Activated T-cell treated with anti-CD3 and anti-CD28 coated beads for 4 hours (primary cell): ENCODE results near the gene THYN1.

ENCODE experiments used
- DNase-seq: peaks from one replicate; pipeline ENCODE4 v3.0.0-alpha.2; 2020

THYN1 gene

DNA sequence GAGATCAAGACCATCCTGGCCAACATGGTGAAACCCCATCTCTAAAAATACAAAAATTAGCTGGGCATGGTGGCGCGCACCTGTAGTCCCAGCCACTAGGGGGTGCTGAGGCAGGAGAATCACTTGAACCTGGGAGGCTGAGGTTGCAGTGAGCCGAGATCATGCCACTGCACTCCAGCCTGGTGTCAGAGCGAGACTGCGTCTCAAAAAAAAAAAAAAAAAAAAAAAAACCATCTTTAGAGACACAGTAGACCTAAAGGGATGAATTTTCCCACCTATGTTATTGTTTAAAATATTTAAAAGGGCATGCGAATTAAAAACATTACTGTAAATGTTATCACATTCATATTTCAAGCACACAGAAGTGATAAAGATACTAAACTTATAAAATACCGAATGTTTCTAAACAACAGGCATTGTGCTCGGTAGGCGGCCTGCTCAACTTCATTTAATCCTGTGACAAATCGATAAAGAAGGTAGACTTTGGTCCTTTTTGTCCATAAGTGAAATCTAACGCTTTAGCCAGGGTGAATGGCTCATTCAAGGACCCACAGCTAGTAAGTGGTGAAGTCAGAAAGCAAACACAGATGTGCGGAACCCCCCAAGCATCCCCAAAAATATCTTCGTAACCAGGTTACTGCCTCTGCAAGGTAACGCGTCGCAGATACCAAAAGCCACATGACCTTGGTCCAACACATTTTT is 45.5 kb downstream of the THYN1 start:
- DNase-seq, result peak; percentile 55

GRCh38 chr11:134206185-134206584 is 47.0 kb downstream of the THYN1 start:
- no peak for DNase-seq

DNA sequence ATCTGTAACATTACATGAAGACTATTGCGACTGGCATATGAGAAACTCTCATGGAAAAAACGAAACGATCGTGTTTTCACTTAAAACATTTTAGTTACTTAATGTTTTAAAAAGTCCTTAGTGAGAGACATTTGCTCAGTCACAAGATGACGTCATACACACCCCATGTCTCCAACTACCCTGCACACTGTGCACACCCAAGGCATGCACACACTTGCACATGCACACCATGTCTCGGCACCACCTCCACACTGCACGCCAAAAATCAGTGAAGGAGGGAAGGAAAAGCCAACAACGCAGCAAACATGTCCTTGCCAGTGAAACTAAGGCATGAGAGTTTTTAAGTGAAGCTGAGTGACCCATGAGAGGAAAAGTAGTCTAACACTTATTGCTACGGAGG is 47.4 kb downstream of the THYN1 start:
- no peak for DNase-seq

DNA sequence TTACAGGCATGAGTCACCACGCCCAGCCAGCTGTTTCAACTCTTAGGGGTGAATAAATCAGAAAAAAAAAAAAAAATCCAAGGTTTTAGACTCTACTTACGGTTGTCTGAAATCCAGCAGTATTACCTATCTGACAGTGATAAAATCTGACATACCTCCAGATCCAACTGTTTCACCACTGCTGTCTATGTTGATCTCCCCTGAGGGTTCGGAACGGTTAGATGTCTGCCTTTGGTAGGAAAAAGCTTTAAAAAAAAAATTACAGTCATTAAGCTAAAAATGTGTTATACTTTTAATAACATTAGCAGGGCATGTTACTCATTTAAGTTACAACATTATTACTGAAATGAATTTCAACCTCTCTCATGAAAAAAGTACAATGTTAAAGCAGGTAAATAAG is 50.5 kb downstream of the THYN1 start:
- DNase-seq, result no peak

DNA sequence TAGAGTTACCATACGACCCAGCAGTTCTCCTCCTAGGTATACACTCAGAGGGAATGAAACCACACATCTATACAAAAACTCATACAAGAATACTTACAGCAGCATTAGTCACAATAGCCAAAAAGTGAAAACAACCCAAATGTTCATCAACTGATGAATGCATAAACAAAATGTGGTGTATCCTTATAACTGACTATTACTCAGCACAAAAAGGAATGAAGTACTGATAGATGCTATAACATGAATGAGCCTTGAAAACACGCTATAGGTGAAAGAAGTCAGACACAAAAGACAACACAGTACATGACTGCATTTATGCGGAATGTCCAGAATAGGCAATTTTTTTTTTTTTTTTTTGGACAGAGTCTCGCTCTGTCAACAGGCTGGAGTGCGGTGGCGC is 52.5 kb downstream of the THYN1 start:
- DNase-seq, result no peak

DNA sequence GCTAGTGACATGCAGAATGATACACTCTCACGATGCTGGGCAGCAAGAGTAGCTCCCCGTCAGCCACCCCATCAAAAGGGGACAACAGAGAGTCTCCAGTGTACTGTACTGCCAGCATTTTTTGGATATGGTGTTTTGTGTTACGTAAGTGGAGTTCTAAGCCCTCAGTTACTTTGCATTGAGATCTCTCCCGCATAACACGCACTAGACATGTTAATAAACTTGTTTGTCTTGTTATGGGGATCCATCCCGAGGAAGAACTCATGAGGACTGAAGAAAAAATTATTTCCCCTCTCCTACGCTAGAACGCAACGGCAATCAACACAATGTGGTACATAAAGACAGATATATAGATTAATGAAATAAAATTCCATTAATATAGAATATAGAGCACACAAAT is 53.6 kb downstream of the THYN1 start:
- no peak for DNase-seq
